NCI-H460 (cell line): ENCODE data around the gene RBM19. TPM values are rescaled to one million over a fixed set of nuclear protein-coding genes. Genes with fewer than 3 reads are reported as not detected.

Experiments used
- DNase-seq: peaks from one replicate; pipeline ENCODE4 v3.0.0-alpha.2; 2016; ENCODE audit warnings: low read depth; ENCODE audit errors: extremely low read depth
- total RNA-seq: library from RNA; depleted of rRNA; stranded (reverse); fragments of >200 nt; shearing (Covaris generic); gene quantifications from 2 replicates; pipeline ENCODE4 v1.2.3, GENCODE V29; 2014

RBM19 gene
- total RNA-seq, 1 experiment from 2014 or later = 32.6 TPM

GRCh38 chr12:113990250-113991223 is 24.4 kb upstream of the RBM19 start:
- DNase-seq = no peak

- DNase-seq = no peak
These were observed 22.9 kb upstream of the RBM19 start for GRCh38 chr12:113988976-113989375.

DNA sequence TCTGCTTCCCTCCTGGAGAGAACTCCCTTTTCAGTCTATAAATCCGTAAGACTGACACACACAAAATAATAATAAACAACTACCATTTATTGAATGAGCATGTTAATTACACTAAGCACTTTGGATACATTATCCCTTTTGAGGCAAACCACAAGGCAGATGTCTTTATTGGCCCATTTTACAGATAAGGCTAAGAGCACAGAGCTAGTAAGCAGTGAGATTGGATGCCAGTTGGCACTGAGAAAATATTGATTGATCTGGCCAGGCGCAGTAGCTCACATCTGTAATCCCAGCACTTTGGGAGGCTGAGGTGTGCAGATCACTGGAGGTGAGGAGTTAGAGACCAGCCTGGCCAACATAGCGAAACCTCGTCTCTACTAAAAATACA is 21.9 kb upstream of the RBM19 start:
- no peak for DNase-seq

DNA sequence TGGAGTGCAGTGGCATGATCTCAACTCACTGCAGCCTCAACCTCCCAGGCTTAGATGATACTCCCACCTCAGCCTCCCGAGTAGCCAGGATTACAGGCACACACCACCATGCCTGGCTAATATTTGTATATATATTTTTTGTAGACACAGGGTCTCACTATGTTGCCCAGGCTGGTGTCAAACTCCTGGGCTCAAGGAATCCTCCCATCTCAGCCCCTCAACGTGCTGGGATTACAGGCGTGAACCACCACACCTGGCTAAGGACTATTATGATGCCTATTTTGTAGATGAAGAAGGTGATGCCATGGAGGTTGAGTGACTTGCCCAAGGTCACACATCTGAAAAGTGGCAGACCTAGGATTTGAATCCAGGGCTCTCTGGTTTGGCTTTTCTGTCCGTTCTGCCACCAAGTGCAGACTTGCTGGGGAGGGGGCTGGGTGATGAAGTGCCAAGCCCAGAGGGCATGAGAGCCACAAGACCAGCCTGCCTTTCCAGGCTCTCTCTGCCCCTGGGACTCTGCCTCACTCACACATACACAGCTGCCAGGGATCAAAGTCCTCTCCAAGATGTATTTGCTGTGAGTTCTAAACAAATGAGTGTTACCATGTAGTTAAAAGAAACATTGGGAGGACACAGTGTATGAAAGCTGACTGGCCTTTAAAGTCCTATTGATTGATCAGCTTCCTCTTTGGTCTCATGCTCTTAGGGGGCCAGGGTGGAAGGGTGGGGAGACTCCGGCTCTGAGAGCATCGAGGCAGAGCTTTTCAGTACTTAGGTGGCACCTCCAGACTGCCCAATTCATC is 21.3 kb upstream of the RBM19 start:
- DNase-seq = no peak

DNA sequence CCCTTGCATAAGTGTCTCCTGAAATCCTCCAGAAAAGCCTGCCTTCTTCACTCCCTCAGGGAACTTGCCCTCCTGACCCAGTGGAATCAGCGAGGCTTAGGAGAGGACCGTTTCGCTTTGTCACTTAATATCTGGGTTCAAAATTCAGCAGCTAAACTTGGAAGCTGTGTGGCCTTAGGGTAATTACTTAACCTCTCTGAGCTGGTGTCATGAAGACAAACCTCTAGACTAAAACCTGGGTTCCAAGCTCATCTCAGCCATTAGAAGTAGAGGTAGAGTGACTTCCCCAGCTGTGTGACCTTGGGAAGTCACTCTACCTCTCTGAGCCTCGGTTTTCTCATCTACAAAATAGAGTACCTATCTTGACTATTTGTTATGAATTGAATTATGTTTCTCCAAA is 18.3 kb upstream of the RBM19 start:
- DNase-seq = no peak

GRCh38 chr12:113983777-113984448 is 17.8 kb upstream of the RBM19 start:
- DNase-seq = no peak

DNA sequence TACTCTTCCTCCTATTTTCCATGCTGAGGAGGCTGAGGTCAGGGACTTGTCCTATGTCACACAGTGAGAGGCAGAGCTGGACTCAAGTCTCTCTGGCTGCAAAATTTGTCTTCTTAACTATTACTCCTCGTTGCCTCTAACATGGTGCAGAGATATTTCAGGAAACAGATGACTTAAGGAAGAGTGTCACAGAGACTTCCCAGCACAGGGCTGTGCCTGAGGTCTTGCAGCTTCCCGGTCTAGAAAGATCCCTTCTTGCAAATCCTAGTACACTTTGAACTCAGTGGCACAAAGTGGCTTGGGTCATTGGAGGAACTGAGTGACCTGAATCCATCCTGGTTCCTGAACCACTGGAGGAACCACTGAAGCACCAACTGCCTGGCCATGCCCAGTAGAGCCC is 17.1 kb upstream of the RBM19 start:
- DNase-seq = no peak

DNA sequence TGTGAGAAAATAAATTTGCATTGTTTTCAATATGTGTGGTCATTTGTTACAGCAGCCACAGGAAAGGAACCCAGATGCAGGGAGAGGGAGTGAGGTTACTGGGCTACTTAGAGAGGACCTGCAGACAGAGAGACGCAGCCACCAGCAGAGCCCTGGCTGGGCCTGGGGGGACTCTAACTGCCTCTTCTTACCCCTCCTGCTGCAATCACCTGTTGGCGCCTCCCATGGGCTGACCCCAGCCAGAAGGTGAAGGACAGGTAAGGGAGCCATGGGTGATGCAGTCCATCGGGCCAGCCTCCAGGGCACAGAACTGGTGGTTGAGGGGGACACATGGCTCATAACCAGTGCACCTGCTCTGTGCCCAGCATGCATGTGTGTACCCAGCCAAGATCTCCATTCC is 15.8 kb upstream of the RBM19 start:
- no peak for DNase-seq

- peak; percentile 69 for DNase-seq
These were observed 14.6 kb upstream of the RBM19 start for GRCh38 chr12:113980537-113981337.

GRCh38 chr12:113980054-113980453 is 13.9 kb upstream of the RBM19 start:
- DNase-seq = no peak

DNA sequence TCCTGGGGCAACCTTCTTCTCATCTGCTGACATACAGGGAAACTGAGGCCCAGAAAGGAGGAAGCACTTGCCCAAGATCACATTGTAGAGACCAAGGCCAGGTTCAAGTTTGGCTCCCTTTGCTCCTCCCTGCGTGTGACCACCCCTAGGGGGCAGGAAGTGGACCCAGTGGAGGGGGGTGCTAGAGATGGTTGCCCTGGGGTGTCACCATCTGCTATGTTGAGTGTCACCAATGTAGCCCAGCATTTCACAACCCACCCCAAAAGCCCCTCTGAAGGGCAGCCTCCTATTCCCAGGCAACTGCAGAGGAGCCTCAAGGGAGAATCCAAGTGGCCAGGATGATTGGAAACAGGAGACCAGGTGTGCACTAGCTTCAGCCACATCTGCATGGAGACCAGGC is 12.0 kb upstream of the RBM19 start:
- no peak for DNase-seq

- DNase-seq = no peak
These were observed 7.9 kb upstream of the RBM19 start for GRCh38 chr12:113974006-113974405.

DNA sequence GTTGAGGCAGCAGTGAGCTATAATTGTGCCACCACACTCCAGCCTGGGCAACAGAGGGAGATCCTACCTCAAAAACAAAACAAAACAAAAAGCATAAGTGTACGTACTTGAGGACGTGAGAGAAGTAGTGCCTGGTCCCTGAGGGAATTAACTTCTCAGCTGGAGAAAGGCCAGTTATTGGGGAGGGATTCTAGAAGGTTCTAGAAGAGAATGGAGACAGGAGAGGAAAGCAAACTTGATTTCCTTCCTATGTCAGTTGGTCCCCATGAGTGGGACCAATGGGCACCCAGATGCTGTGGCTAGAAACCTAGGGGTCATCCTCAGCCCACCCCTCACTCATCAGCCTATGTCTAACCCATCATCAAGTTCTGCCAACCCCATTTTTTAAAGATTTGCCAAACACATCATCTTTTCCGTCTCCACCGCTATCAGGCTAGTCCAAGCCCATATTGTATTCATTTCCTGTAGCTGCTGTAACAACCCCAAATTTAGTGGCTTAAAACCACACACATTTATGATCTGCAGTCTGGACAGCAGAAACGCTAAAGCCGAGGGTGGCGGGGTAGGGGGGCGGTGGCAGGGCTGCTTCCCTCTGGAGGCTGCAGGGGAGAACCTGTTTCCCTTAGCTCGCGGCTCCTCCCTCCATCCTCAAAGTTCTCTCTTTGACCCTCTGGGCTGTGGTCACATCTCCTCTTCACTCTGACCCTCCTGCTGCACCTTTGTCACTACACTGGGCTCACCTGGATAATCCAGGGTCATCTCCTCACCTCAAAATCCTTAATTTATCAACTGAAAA is 7.2 kb upstream of the RBM19 start:
- no peak for DNase-seq

DNA sequence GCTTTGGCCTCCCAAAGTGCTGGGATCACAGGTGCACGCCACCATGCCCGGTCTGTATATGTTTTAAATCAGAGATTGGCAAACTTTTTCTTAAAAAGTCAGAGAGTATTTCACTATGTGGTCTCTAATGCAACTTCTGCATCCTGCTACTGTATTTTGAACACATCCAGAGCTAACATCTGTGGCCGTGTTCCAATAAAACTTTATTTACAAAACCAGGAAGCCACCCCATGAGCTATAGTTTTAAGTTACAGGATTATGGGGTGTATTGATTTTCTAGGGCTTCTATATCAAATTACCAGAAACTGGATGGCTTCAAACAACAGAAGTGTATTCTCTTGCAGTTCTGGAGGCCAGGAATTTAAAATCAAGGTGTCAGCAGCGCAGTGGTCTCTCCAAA is 5.3 kb upstream of the RBM19 start:
- no peak for DNase-seq

DNA sequence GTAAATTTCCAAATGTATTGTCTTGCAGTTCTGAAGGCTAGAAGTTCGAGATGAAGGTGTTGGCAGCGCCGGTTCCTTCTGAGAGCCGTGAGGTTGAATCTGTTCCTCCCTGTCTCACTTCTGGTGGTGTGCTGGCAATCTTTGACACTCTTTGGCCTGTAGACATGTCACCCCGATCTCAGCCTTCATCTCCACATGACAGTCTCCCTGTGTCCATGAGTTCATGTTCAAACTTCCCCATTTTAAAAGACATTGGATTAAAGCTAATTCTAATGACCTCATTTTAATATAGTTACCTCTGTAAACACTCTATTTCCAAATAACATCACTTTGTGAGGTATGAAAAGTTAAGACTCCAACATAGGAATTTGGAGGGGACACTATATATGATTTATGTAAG is 4.1 kb upstream of the RBM19 start:
- no peak for DNase-seq

- DNase-seq = no peak
These were observed 1.2 kb upstream of the RBM19 start for GRCh38 chr12:113967368-113967767.

DNA sequence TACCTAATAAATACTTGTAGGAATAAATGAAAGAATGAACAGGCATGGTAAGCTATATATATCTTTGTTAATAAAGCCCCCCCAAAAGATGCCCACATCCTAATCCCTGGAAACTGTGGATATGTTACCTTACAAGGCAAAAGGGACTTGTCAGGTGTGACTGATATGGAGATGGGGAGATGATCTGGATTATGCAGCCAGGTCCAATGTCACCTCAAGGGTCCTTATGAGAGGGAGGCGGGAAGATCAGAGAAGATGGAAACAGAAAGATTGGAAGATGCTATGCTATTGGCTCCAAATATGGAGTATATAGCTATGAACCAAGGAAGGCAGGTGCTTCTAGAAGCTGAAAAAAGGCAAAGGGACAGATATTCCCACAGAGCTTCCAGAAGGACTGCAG is 3.4 kb downstream of the RBM19 start:
- no peak for DNase-seq

DNA sequence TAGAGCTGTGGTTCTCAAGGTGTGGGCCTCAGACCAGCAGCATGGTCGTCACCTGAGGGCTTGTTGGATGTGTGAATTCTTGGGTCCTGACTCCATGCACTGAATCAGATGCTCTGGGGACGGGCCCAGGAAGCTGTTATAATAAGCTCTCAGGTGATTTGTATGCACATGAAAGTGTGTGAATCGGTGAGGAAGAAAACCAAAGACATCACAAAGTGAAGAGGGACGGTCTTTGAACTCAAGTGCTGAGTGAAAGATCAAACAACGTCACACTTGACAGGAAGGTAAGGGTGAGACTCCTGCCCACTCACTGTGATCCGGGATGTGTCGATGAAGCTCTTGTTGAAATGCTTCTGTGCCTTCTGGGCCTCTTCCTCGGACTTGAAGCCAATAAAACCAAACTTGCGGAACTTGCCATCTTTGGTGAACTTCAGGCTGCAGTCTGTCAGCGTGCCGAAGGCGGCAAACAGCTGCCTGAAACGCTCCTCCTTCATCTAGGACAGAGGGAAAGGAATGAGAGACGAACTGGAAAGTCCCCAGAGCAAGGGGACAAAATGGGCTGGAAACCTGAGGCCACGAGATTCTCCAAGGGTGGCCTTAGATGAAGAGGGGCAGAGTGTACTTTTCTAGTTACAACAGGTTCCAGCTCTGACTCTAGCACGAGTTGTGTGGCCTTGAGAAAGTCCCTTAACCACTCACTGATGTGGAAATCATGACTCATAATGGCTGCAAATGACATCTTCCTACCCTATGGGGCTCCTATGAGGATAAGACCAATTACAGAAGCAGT is 4.0 kb downstream of the RBM19 start:
- no peak for DNase-seq

DNA sequence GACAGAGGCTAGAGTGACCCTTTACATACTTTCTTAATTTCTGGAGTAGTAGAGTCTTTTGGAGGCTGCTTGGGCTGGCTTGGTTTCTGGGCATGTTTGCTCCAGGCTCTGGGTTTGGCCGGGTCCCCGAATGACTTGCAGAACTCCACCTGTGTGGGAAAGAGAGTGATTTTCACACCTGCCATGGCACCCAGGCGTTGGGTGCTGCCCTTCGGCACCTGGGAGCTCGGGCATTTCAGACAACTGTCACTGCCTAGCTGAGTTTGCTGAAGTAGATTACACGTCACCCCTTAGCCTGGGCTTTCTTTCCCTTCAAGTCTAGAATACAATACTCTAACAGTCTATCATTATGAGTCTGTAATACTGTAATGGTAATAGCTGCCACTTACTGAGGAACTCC is 6.1 kb downstream of the RBM19 start:
- no peak for DNase-seq
